Hematopoietic multipotent progenitor cell treated with erythropoietin and hydrocortisone succinate and interleukin-3 and kit ligand, for 6 days (in vitro differentiated cells): ENCODE results near the gene KAT6B.

Experiments
- DNase-seq: peaks from one replicate; pipeline ENCODE4 v3.0.0-alpha.2; 2015

KAT6B gene

GRCh38 chr10:75074711-75075445 is 248.5 kb downstream of the KAT6B start:
- DNase-seq, result no peak

- DNase-seq, result no peak
Observed at GRCh38 chr10:75076348-75076747, 249.9 kb downstream of the KAT6B start.

GRCh38 chr10:75079436-75080083 is 253.2 kb downstream of the KAT6B start:
- DNase-seq, result no peak

GRCh38 chr10:75080554-75080953 is 254.2 kb downstream of the KAT6B start:
- DNase-seq, result no peak

- DNase-seq, result no peak
Observed at GRCh38 chr10:75081379-75081778, 255.0 kb downstream of the KAT6B start.
